GM12878 (cell line): Measurements from ENCODE around the gene GPRC5C. TPM values are rescaled to one million over a fixed set of nuclear protein-coding genes. Genes with fewer than 3 reads are reported as not detected.

ENCODE experiments used
- BMI1 ChIP-seq: fragments of 450-650 bp; IDR thresholded peaks from 2 replicates; pipeline ENCODE4 v1.6.1; 2016; ENCODE audit warnings: mild to moderate bottlenecking, moderate library complexity, borderline replicate concordance
- CREM ChIP-seq: IDR thresholded peaks from 2 replicates; pipeline ENCODE4 v1.6.1; 2014; ENCODE audit warnings: antibody characterized with exemption, low read depth
- HDAC6 ChIP-seq: fragments of 200-600 bp; sonication (generic); IDR thresholded peaks from one replicate; pipeline ENCODE4 v1.8.0; 2017; ENCODE audit warnings: antibody characterized with exemption; ENCODE audit not compliant: unreplicated experiment
- HDGF ChIP-seq: fragments of 450-650 bp; IDR thresholded peaks from 2 replicates; pipeline ENCODE4 v1.6.1; 2016; ENCODE audit warnings: antibody characterized with exemption
- IRF4 ChIP-seq: IDR thresholded peaks from 2 replicates; pipeline ENCODE4 v1.6.1; 2011; ENCODE audit warnings: low read depth, low read length
- MLLT1 ChIP-seq: fragments of 450-650 bp; IDR thresholded peaks from 2 replicates; pipeline ENCODE4 v1.6.1; 2016; ENCODE audit warnings: mild to moderate bottlenecking
- NKRF ChIP-seq: fragments of 450-650 bp; conservative IDR thresholded peaks from 2 replicates; pipeline ENCODE4 v1.6.1; 2017; ENCODE audit warnings: mild to moderate bottlenecking, moderate library complexity
- PRDM15 ChIP-seq: fragments of 450-650 bp; formaldehyde crosslinking; IDR thresholded peaks from 2 replicates; pipeline ENCODE4 v1.4.0; 2020; ENCODE audit warnings: mild to moderate bottlenecking, moderate library complexity
- RBBP5 ChIP-seq: fragments of 200-600 bp; sonication (generic); conservative IDR thresholded peaks from 2 replicates; pipeline ENCODE4 v1.6.1; 2016
- RELA ChIP-seq: fragments of 450-650 bp; IDR thresholded peaks from 2 replicates; pipeline ENCODE4 v1.8.0; 2014; ENCODE audit warnings: borderline replicate concordance; ENCODE audit not compliant: partially characterized antibody
- SMAD5 ChIP-seq: IDR thresholded peaks from 2 replicates; pipeline ENCODE4 v1.6.1; 2016; ENCODE audit warnings: antibody characterized with exemption, low read depth
- SMC3 ChIP-seq: IDR thresholded peaks from 2 replicates; pipeline ENCODE4 v1.6.1; 2011; ENCODE audit warnings: low read length, improper control_type of control experiment, borderline replicate concordance
- SREBF2 ChIP-seq: IDR thresholded peaks from 2 replicates; pipeline ENCODE4 v1.6.1; 2012; ENCODE audit warnings: mild to moderate bottlenecking, low read length
- SUPT20H ChIP-seq: IDR thresholded peaks from 2 replicates; pipeline ENCODE4 v1.6.1; 2011; ENCODE audit warnings: low read depth, mild to moderate bottlenecking, low read length, moderate library complexity, borderline replicate concordance; ENCODE audit not compliant: control insufficient read depth
- TCF12 ChIP-seq: IDR thresholded peaks from 2 replicates; pipeline ENCODE4 v1.6.1; 2011; ENCODE audit warnings: low read depth, mild to moderate bottlenecking, low read length
- ZNF687 ChIP-seq: fragments of 450-650 bp; IDR thresholded peaks from 2 replicates; pipeline ENCODE4 v1.6.1; 2017; ENCODE audit warnings: mild to moderate bottlenecking, moderate library complexity
- polyA plus RNA-seq, 11 experiments: library from polyadenylated mRNA; depleted of rRNA in 4 of 11; unstranded in 6 of 11; stranded (reverse) in 5 of 11; fragments of >200 nt; fragmentation: Nextera tagmentation in 4 of 11; fragmentation: Illumina TruSeq in 1 of 11; extraction: Ambion mirVana in 4 of 11; extraction: Trizol in 1 of 11; gene quantifications; 1 replicate in 1 of 11; 2 replicates in 10 of 11; pipeline versions ENCODE4 v1.2.1 to v1.2.3, GENCODE V29; 2011 to 2016; ENCODE audit warnings: inconsistent platforms in 2 of 11, missing spikeins in 2 of 11, low read depth in 1 of 11
- total RNA-seq, 4 experiments: library from RNA; depleted of rRNA in 3 of 4; stranded (reverse); fragments of >200 nt in 3 of 4; fragmentation: Illumina TruSeq in 1 of 4; extraction: Trizol in 1 of 4; gene quantifications; 2 replicates each; pipeline versions ENCODE4 v1.2.1 to v1.2.3, GENCODE V29; 2013 to 2021

GPRC5C gene
- total and polyA plus RNA-seq, 10 of the 15 experiments (the other 5 are each of a cell fraction or from before 2014, with no cell fraction given) = 0.04 to 1.3 (median 0.36) TPM; not detected in 2

GRCh38 chr17:74467221-74467951 lies 35.5 kb downstream of the GPRC5C start (continued):
- TF ChIP-seq PRDM15 (no peak), RELA (no peak), TCF12 (peak; percentile 97), RBBP5 (no peak), SMC3 (no peak; the same call in 1 of the 2 replicates), SMAD5 (peak; percentile 55; the same call in 1 of the 2 replicates), NKRF (no peak; the same call in 1 of the 2 replicates), BMI1 (0 out of 2 replicates have a peak, but pooled peaks have one; percentile 34), HDGF (peak; percentile 83), IRF4 (peak; percentile 98), CREM (peak; percentile 77), SUPT20H (no peak), ZNF687 (no peak), MLLT1 (peak; percentile 73), SREBF2 (no peak), HDAC6 (no peak)
